K562 (cell line): ENCODE results near the gene ECD. TPM values are rescaled to one million over a fixed set of nuclear protein-coding genes. Genes with fewer than 3 reads are reported as not detected.

Experiments used
- ATAC-seq: fragments of 200-7000 bp; cut with Tn5 transposase; 3 replicates; pipeline ENCODE4 v1.9.1; 2020; ENCODE audit warnings: moderate library complexity
- BruUV-seq: library from RNA; stranded (reverse); fragments of 400-500 nt; replicated peaks from 2 replicates; lab custom pipeline; 2021; lab: Mats Ljungman, UMichigan
- CTCF ChIA-PET: fragments of 300-600 bp; formaldehyde crosslinking; extraction: SDS; loops from one replicate; lab custom pipeline; 2021; ENCODE audit warnings: low intra/inter-chr PET ratio; lab: Yijun Ruan, JAX
- POLR2A ChIA-PET: fragments of 300-600, 350-650 bp; sonication (Branson Sonifier 250); formaldehyde crosslinking; extraction: SDS; loops from one replicate; lab custom pipeline; 2021; ENCODE audit warnings: antibody characterized with exemption, inconsistent platforms; lab: Yijun Ruan, JAX
- DNase-seq, 4 experiments: peaks; one replicate each; pipeline versions ENCODE4 v3.0.0 to v3.0.0-alpha.2; 2011 to 2018; ENCODE audit warnings: low spot score in 3 of 4, mixed read lengths in 3 of 4; ENCODE audit errors: extremely low read depth in 1 of 4
- FAIRE-seq: peaks from 2 replicates; lab custom pipeline; 2011; peaks lifted over from hg19 to GRCh38; lab: Jason Lieb, UNC
- H2AFZ ChIP-seq: 2 replicates; pipeline ENCODE4 v1.6.0; 2011; ENCODE audit warnings: low read depth, low read length, control low read depth, inconsistent platforms
- H3K27ac ChIP-seq: fragments of 200-600 bp; 3 replicates; pipeline ENCODE4 v1.8.0; 2011; ENCODE audit warnings: low read depth, mild to moderate bottlenecking, control low read depth, inconsistent platforms, low read length, moderate library complexity, mixed read lengths; ENCODE audit errors: extremely low read depth
- H3K27me3 ChIP-seq, 2 experiments: fragments of 300-600 bp in 1 of 2; 2 replicates in 1 of 2; 3 replicates in 1 of 2; pipeline versions ENCODE4 v1.6.0 to v1.8.0; 2011; ENCODE audit warnings: inconsistent platforms in 2 of 2, low read length in 2 of 2, mild to moderate bottlenecking in 1 of 2, mixed read lengths in 1 of 2, moderate library complexity in 1 of 2; ENCODE audit not compliant: control insufficient read depth in 2 of 2, insufficient read depth in 2 of 2
- H3K36me3 ChIP-seq: fragments of 300-600 bp; 3 replicates; pipeline ENCODE4 v1.8.0; 2011; ENCODE audit warnings: mild to moderate bottlenecking, low read length, inconsistent platforms; ENCODE audit not compliant: control insufficient read depth, insufficient read depth
- H3K4me1 ChIP-seq, 2 experiments: fragments of 200-600 bp in 1 of 2; replicated peaks in 1 of 2; 2 replicates in 1 of 2; 3 replicates in 1 of 2; pipeline versions ENCODE4 v1.5.1 to v1.8.0; 2011; ENCODE audit warnings: inconsistent platforms in 2 of 2, low read length in 2 of 2, mild to moderate bottlenecking in 1 of 2, mixed read lengths in 1 of 2, moderate library complexity in 1 of 2; ENCODE audit not compliant: control insufficient read depth in 2 of 2, insufficient read depth in 2 of 2
- H3K4me2 ChIP-seq: 2 replicates; pipeline ENCODE4 v1.6.1; 2011; ENCODE audit warnings: low read length, control low read depth, inconsistent platforms, mixed read lengths; ENCODE audit not compliant: insufficient read depth
- H3K4me3 ChIP-seq: fragments of 200-600 bp; sonication (generic), shearing (Covaris generic); 2 replicates; pipeline ENCODE4 v1.5.1; 2016; ENCODE audit warnings: control low read depth, inconsistent platforms
- H3K79me2 ChIP-seq: fragments of 200-600 bp; 3 replicates; pipeline ENCODE4 v1.8.0; 2011; ENCODE audit warnings: low read length, inconsistent platforms; ENCODE audit not compliant: control insufficient read depth, insufficient read depth
- H3K9ac ChIP-seq, 2 experiments: 2 replicates each; pipeline versions ENCODE4 v1.6.0 to v1.6.1; 2011; ENCODE audit warnings: low read depth in 2 of 2, low read length in 2 of 2, control low read depth in 1 of 2, inconsistent platforms in 1 of 2, mild to moderate bottlenecking in 1 of 2, mixed read lengths in 1 of 2; ENCODE audit not compliant: insufficient read depth in 1 of 2
- H3K9me1 ChIP-seq: one replicate; pipeline ENCODE4 v1.6.0; 2011; ENCODE audit warnings: inconsistent platforms, mild to moderate bottlenecking, low read length, moderate library complexity; ENCODE audit not compliant: control insufficient read depth, insufficient read depth
- H3K9me3 ChIP-seq: replicated peaks from 2 replicates; pipeline ENCODE4 v1.5.1; 2011; ENCODE audit warnings: low read depth, low read length, inconsistent platforms; ENCODE audit not compliant: control insufficient read depth, insufficient read depth
- H4K20me1 ChIP-seq: replicated peaks from 2 replicates; pipeline ENCODE4 v1.6.1; 2011; ENCODE audit warnings: low read length, inconsistent platforms, mixed read lengths; ENCODE audit not compliant: control insufficient read depth, insufficient read depth
- BHLHE40 ChIP-seq: IDR thresholded peaks from 2 replicates; pipeline ENCODE4 v1.6.1; 2011; ENCODE audit warnings: low read length, improper control_type of control experiment
- BRD9 ChIP-seq: fragments of 450-650 bp; IDR thresholded peaks from 2 replicates; pipeline ENCODE4 v1.6.1; 2018; ENCODE audit warnings: low read depth; ENCODE audit not compliant: partially characterized antibody
- CBFA2T3 ChIP-seq: fragments of 450-650 bp; IDR thresholded peaks from 2 replicates; pipeline ENCODE4 v1.6.1; 2017
- ELF4 ChIP-seq: fragments of 450-650 bp; formaldehyde crosslinking; IDR thresholded peaks from 2 replicates; pipeline ENCODE4 v1.4.0; 2022; ENCODE audit warnings: missing genetic modification characterization
- L3MBTL2 ChIP-seq: fragments of 450-650 bp; IDR thresholded peaks from 2 replicates; pipeline ENCODE4 v1.6.1; 2016; ENCODE audit warnings: mild to moderate bottlenecking, moderate library complexity
- MTA1 ChIP-seq: fragments of 450-650 bp; IDR thresholded peaks from 2 replicates; pipeline ENCODE4 v1.6.1; 2017; ENCODE audit warnings: borderline replicate concordance
- NCOA1 ChIP-seq: fragments of 450-650 bp; IDR thresholded peaks from 2 replicates; pipeline ENCODE4 v1.6.1; 2016; ENCODE audit warnings: low read depth
- NCOA2 ChIP-seq, 2 experiments: fragments of 450-650 bp; IDR thresholded peaks; 2 replicates each; pipeline ENCODE4 v1.6.1; 2018; ENCODE audit warnings: mild to moderate bottlenecking in 2 of 2, moderate library complexity in 1 of 2; ENCODE audit not compliant: partially characterized antibody in 2 of 2
- NR2C1 ChIP-seq, 2 experiments: fragments of 450-650 bp; IDR thresholded peaks; 2 replicates each; pipeline ENCODE4 v1.6.1; 2017; ENCODE audit warnings: mild to moderate bottlenecking in 2 of 2, antibody characterized with exemption in 1 of 2, inconsistent platforms in 1 of 2, missing compliant biosample characterization in 1 of 2, missing genetic modification characterization in 1 of 2
- PTTG1 ChIP-seq: fragments of 450-650 bp; IDR thresholded peaks from 2 replicates; pipeline ENCODE4 v1.6.1; 2016; ENCODE audit warnings: low read depth, mild to moderate bottlenecking, missing genetic modification characterization, missing compliant biosample characterization
- SIX5 ChIP-seq, 2 experiments: IDR thresholded peaks; 2 replicates each; pipeline ENCODE4 v1.6.1; 2011; ENCODE audit warnings: low read length in 2 of 2, borderline replicate concordance in 1 of 2, low read depth in 1 of 2, mild to moderate bottlenecking in 1 of 2, moderate library complexity in 1 of 2; ENCODE audit not compliant: insufficient read depth in 1 of 2
- SMARCA5 ChIP-seq: fragments of 450-650 bp; IDR thresholded peaks from 2 replicates; pipeline ENCODE4 v1.6.1; 2016
- SMARCE1 ChIP-seq: fragments of 450-650 bp; IDR thresholded peaks from 2 replicates; pipeline ENCODE4 v1.7.1; 2016; ENCODE audit warnings: mild to moderate bottlenecking
- ZBED1 ChIP-seq: IDR thresholded peaks from 2 replicates; pipeline ENCODE4 v1.6.1; 2014
- ZNF134 ChIP-seq: fragments of 250-450 bp; sonication (Bioruptor Pico); conservative IDR thresholded peaks from 2 replicates; pipeline ENCODE4 v1.4.0; 2020
- WGBS: fragments of 100-300 bp; shearing (Covaris generic); methylation state at CpG from one replicate; pipeline ENCODE4 v1.1.6; 2016; ENCODE audit warnings: low coverage, mixed read lengths; ENCODE audit not compliant: insufficient coverage; ENCODE audit errors: missing lambda C conversion rate; 5-methylcytosine and 5-hydroxymethylcytosine counted together
- in situ Hi-C: fragments of 300-500 bp; cut with MboI; formaldehyde crosslinking; loops from 4 replicates; pipeline ENCODE4 v1.15.0; 2018; ENCODE audit warnings: inconsistent platforms, mixed read lengths
- intact Hi-C: fragments of 100-400 bp; cut with micrococcal nuclease; formaldehyde crosslinking; loops from 2 replicates; pipeline ENCODE4 v1.14.2; 2022
- polyA plus RNA-seq, 8 experiments: library from polyadenylated mRNA; depleted of rRNA in 4 of 8; stranded (reverse) in 5 of 8; unstranded in 3 of 8; fragments of >200 nt; fragmentation: Nextera tagmentation in 2 of 8; fragmentation: Illumina TruSeq in 1 of 8; extraction: Ambion mirVana in 2 of 8; extraction: Trizol in 1 of 8; gene quantifications; 2 replicates each; pipeline versions ENCODE4 v1.2.1 to v1.2.3, GENCODE V29; 2011 to 2014; ENCODE audit warnings: inconsistent platforms in 1 of 8, missing spikeins in 1 of 8
- total RNA-seq, 7 experiments: library from RNA; depleted of rRNA in 6 of 7; stranded (reverse); fragments of >200 nt in 6 of 7; fragmentation: Illumina TruSeq in 2 of 7; extraction: Trizol in 2 of 7; gene quantifications; 2 replicates each; pipeline versions ENCODE4 v1.2.1 to v1.2.3, GENCODE V29; 2011 to 2021; ENCODE audit warnings: low replicate concordance in 1 of 7
- TF ChIP-seq, protein P1 (sequence below), 2 experiments: fragments of 250-450 bp in 1 of 2; fragments of 450-650 bp in 1 of 2; sonication (Bioruptor Pico) in 1 of 2; IDR thresholded peaks; 2 replicates each; pipeline versions ENCODE4 v1.6.1 to v1.8.0; 2016 to 2021; ENCODE audit warnings: mild to moderate bottlenecking in 2 of 2, moderate library complexity in 2 of 2, missing compliant biosample characterization in 1 of 2, missing genetic modification characterization in 1 of 2
- TF ChIP-seq, protein P2 (sequence below): fragments of 250-450 bp; sonication (Bioruptor Pico); IDR thresholded peaks from 2 replicates; pipeline ENCODE4 v1.4.0; 2020; ENCODE audit warnings: mild to moderate bottlenecking, moderate library complexity
- TF ChIP-seq, protein P3 (sequence below): sonication (generic); formaldehyde crosslinking; IDR thresholded peaks from 2 replicates; pipeline ENCODE4 v1.8.0; 2022; ENCODE audit warnings: missing genetic modification reagents, mild to moderate bottlenecking, borderline replicate concordance

Gene ECD
- total and polyA plus RNA-seq, 9 of the 15 experiments (the other 6 are each of a cell fraction or from before 2014, with no cell fraction given), result 33.5 to 79.9 (median 53.2) TPM

DNA sequence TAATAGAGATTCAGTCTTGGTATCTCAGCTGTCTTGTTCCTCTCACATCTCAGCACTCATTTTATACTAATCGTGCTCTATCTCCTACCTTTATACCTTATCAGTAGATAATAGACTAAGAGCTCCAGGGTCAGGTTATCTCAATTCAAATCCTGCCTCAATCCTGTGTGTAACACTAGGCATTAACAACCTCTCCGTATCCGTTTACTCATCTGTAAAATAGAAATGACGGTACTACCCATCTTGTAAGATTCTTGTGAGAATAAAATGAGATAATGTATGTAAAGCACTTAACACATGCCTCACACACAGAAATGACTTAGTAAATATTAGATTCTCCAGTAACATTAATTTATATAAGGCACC lies 70.5 kb downstream of the ECD start:
- no peaks in the 10 kb centered on the region for H3K9me1 ChIP-seq
- peak overlapping the region; percentile 82 for H2AFZ ChIP-seq
- 29% methylated on average over 4 of the region's 4 CpGs for WGBS
- DNase-seq (no peak), FAIRE-seq (no peak), ATAC-seq (no peak)
- in situ Hi-C loops, result no loop called here
- peaks cover 6 to 12% of the 10 kb centered on the region in 2 experiments; a peak in 3 of 5 replicates for H3K4me1 ChIP-seq
- peak overlapping the region; percentile 82 for H3K4me2 ChIP-seq
- H4K20me1 ChIP-seq, result peaks cover 8% of the 10 kb centered on the region; the same call in 1 of the 2 replicates
- peak overlapping the region; percentile 90 for H3K27ac ChIP-seq
- peak overlapping the region; percentile 91 to 99; a peak in 3 of 4 replicates for H3K9ac ChIP-seq
- peak overlapping the region; percentile 74 for H3K4me3 ChIP-seq
- no peaks in the 10 kb centered on the region; the same call in 1 of the 3 replicates for H3K36me3 ChIP-seq
- ChIA-PET POLR2A (interaction anchor here (0.6 to 7.5 kb wide), 32 partner anchors 11 to 837 kb away, joined by 3 to 112 read pairs (median 4); partner anchors contain the start of genes DNAJC9, ECD, FAM149B1 and NUDT13), CTCF (interaction anchor here (0.6 to 2.7 kb wide), 3 partner anchors 13 to 633 kb away, joined by 3 to 18 read pairs (median 4); partner anchors contain the start of gene NUDT13)
- H3K27me3 ChIP-seq, result no peaks in the 10 kb centered on the region
- BruUV-seq, result TSS peak; percentile 89
- intact Hi-C loops, result loop anchor here (2.0 to 5.0 kb wide), 2 partner anchors 72 to 150 kb away; partner anchors contain the start of genes DNAJC9, ECD and FAM149B1
- no peaks in the 10 kb centered on the region for H3K9me3 ChIP-seq
- peaks cover 43% of the 10 kb centered on the region for H3K79me2 ChIP-seq
- TF ChIP-seq SMARCE1, result peak; percentile 20; the same call in 1 of the 2 replicates
- no peak for TF ChIP-seq ELF4
- TF ChIP-seq, protein P1, sequence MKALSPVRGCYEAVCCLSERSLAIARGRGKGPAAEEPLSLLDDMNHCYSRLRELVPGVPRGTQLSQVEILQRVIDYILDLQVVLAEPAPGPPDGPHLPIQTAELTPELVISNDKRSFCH (CRISPR knock-in tag; IDR thresholded peaks at IDR 0.05), result no peak
- TF ChIP-seq, protein P1 (tag; IDR thresholded peaks at IDR 0.05), result no peak
- 0 out of 2 replicates have a peak, but pooled peaks have one; percentile 18 for TF ChIP-seq NR2C1 (IDR thresholded peaks at IDR 0.05)
- no peak for TF ChIP-seq NR2C1 (tag; IDR thresholded peaks at IDR 0.05)
- TF ChIP-seq, protein P2, sequence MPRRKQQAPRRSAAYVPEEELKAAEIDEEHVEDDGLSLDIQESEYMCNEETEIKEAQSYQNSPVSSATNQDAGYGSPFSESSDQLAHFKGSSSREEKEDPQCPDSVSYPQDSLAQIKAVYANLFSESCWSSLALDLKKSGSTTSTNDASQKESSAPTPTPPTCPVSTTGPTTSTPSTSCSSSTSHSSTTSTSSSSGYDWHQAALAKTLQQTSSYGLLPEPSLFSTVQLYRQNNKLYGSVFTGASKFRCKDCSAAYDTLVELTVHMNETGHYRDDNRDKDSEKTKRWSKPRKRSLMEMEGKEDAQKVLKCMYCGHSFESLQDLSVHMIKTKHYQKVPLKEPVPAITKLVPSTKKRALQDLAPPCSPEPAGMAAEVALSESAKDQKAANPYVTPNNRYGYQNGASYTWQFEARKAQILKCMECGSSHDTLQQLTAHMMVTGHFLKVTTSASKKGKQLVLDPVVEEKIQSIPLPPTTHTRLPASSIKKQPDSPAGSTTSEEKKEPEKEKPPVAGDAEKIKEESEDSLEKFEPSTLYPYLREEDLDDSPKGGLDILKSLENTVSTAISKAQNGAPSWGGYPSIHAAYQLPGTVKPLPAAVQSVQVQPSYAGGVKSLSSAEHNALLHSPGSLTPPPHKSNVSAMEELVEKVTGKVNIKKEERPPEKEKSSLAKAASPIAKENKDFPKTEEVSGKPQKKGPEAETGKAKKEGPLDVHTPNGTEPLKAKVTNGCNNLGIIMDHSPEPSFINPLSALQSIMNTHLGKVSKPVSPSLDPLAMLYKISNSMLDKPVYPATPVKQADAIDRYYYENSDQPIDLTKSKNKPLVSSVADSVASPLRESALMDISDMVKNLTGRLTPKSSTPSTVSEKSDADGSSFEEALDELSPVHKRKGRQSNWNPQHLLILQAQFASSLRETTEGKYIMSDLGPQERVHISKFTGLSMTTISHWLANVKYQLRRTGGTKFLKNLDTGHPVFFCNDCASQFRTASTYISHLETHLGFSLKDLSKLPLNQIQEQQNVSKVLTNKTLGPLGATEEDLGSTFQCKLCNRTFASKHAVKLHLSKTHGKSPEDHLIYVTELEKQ, result no peak
- no peak for TF ChIP-seq PTTG1 (tag)
- peak; percentile 29 for TF ChIP-seq BRD9
- TF ChIP-seq CBFA2T3, result no peak
- TF ChIP-seq NCOA2 (IDR thresholded peaks at IDR 0.05; ENCODE audit: partially characterized antibody in 2 of 2), result no peak
- TF ChIP-seq L3MBTL2, result 0 out of 2 replicates have a peak, but pooled peaks have one; percentile 49
- no peak for TF ChIP-seq BHLHE40
- TF ChIP-seq, protein P3, sequence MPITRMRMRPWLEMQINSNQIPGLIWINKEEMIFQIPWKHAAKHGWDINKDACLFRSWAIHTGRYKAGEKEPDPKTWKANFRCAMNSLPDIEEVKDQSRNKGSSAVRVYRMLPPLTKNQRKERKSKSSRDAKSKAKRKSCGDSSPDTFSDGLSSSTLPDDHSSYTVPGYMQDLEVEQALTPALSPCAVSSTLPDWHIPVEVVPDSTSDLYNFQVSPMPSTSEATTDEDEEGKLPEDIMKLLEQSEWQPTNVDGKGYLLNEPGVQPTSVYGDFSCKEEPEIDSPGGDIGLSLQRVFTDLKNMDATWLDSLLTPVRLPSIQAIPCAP (CRISPR knock-in tag), result no peak
- no peak for TF ChIP-seq MTA1
- TF ChIP-seq ZBED1, result no peak
- TF ChIP-seq SMARCA5, result 0 out of 2 replicates have a peak, but pooled peaks have one; percentile 36
- no peak for TF ChIP-seq ZNF134 (CRISPR knock-in tag)
- no peak for TF ChIP-seq NCOA1
- TF ChIP-seq SIX5 (IDR thresholded peaks at IDR 0.05; ENCODE audit: borderline replicate concordance in 1 of 2, insufficient read depth in 1 of 2, low read depth in 1 of 2, low read length in 2 of 2), result no peak
